K562 (cell line): ENCODE data around the gene AMH. TPM values are rescaled to one million over a fixed set of nuclear protein-coding genes. Genes with fewer than 3 reads are reported as not detected.
A peak's percentile ranks its signal among the peaks of the same experiment; 100 is the strongest.

ENCODE experiments used
- ADNP ChIP-seq: fragments of 200-800 bp; sonication (Bioruptor generic); IDR thresholded peaks from 2 replicates; pipeline ENCODE4 v1.6.1; 2016; ENCODE audit warnings: missing genetic modification characterization, missing compliant biosample characterization
- ATF2 ChIP-seq: sonication (generic); formaldehyde crosslinking; IDR thresholded peaks from 2 replicates; pipeline ENCODE4 v1.8.1; 2022; ENCODE audit warnings: missing genetic modification reagents
- CTCF ChIP-seq, 3 experiments: IDR thresholded peaks in 2 of 3; conservative IDR thresholded peaks in 1 of 3; 2 replicates each; pipeline ENCODE4 v1.5.1; 2011 to 2012; ENCODE audit warnings: low read length in 3 of 3, mild to moderate bottlenecking in 3 of 3, control low read depth in 2 of 3, improper control_type of control experiment in 1 of 3, inconsistent platforms in 1 of 3, low read depth in 1 of 3, mixed read lengths in 1 of 3, moderate library complexity in 1 of 3; ENCODE audit not compliant: insufficient read depth in 2 of 3
- CXXC5 ChIP-seq: fragments of 250-450 bp; sonication (Bioruptor Pico); IDR thresholded peaks from 2 replicates; pipeline ENCODE4 v1.8.0; 2022; ENCODE audit warnings: inconsistent platforms, mild to moderate bottlenecking, moderate library complexity
- FOXP4 ChIP-seq: sonication (generic); formaldehyde crosslinking; IDR thresholded peaks from 2 replicates; pipeline ENCODE4 v1.8.0; 2022; ENCODE audit warnings: mild to moderate bottlenecking, missing genetic modification reagents, borderline replicate concordance
- HMGXB4 ChIP-seq: sonication (generic); formaldehyde crosslinking; IDR thresholded peaks from 2 replicates; pipeline ENCODE4 v1.8.1; 2023; ENCODE audit warnings: mild to moderate bottlenecking, missing genetic modification reagents
- KLF16 ChIP-seq: IDR thresholded peaks from 2 replicates; pipeline ENCODE4 v1.6.1; 2016; ENCODE audit warnings: antibody characterized with exemption
- NR0B1 ChIP-seq: fragments of 450-650 bp; IDR thresholded peaks from one replicate; pipeline ENCODE4 v1.6.1; 2018; ENCODE audit warnings: mild to moderate bottlenecking, moderate library complexity; ENCODE audit not compliant: partially characterized antibody
- SMARCE1 ChIP-seq: fragments of 450-650 bp; IDR thresholded peaks from 2 replicates; pipeline ENCODE4 v1.7.1; 2016; ENCODE audit warnings: mild to moderate bottlenecking
- SRSF1 ChIP-seq: fragments of 200-400 bp; formaldehyde crosslinking; IDR thresholded peaks from 2 replicates; pipeline ENCODE4 v1.6.1; 2017; ENCODE audit warnings: mild to moderate bottlenecking, low read depth, low read length, moderate library complexity
- TEAD4 ChIP-seq, 2 experiments: sonication (generic) in 1 of 2; formaldehyde crosslinking in 1 of 2; IDR thresholded peaks; 2 replicates each; pipeline versions ENCODE4 v1.6.1 to v1.8.0; 2012 to 2022; ENCODE audit warnings: borderline replicate concordance in 1 of 2, inconsistent platforms in 1 of 2, low read length in 1 of 2, mild to moderate bottlenecking in 1 of 2, missing genetic modification reagents in 1 of 2
- THRAP3 ChIP-seq: fragments of 450-650 bp; IDR thresholded peaks from 2 replicates; pipeline ENCODE4 v1.6.1; 2016; ENCODE audit warnings: mild to moderate bottlenecking, inconsistent platforms, borderline replicate concordance
- YY1 ChIP-seq, 3 experiments: IDR thresholded peaks; 2 replicates each; pipeline ENCODE4 v1.6.1; 2011; ENCODE audit warnings: low read length in 2 of 3, mild to moderate bottlenecking in 2 of 3, moderate library complexity in 2 of 3, borderline replicate concordance in 1 of 3, control low read depth in 1 of 3, low read depth in 1 of 3; ENCODE audit not compliant: insufficient read depth in 3 of 3, insufficient replicate concordance in 2 of 3, control insufficient read depth in 1 of 3, insufficient read length in 1 of 3; ENCODE audit errors: extremely low read depth in 1 of 3
- ZNF584 ChIP-seq: fragments of 200-800 bp; sonication (Bioruptor generic); IDR thresholded peaks from 2 replicates; pipeline ENCODE4 v1.6.1; 2016; ENCODE audit warnings: low read depth, mild to moderate bottlenecking, missing genetic modification characterization, missing compliant biosample characterization
- ZNF707 ChIP-seq: fragments of 250-450 bp; sonication (Bioruptor Pico); conservative IDR thresholded peaks from 2 replicates; pipeline ENCODE4 v1.8.0; 2022; ENCODE audit warnings: inconsistent platforms, mild to moderate bottlenecking, moderate library complexity
- polyA plus RNA-seq, 8 experiments: library from polyadenylated mRNA; depleted of rRNA in 4 of 8; stranded (reverse) in 5 of 8; unstranded in 3 of 8; fragments of >200 nt; fragmentation: Nextera tagmentation in 2 of 8; fragmentation: Illumina TruSeq in 1 of 8; extraction: Ambion mirVana in 2 of 8; extraction: Trizol in 1 of 8; gene quantifications; 2 replicates each; pipeline versions ENCODE4 v1.2.1 to v1.2.3, GENCODE V29; 2011 to 2014; ENCODE audit warnings: inconsistent platforms in 1 of 8, missing spikeins in 1 of 8
- total RNA-seq, 7 experiments: library from RNA; depleted of rRNA in 6 of 7; stranded (reverse); fragments of >200 nt in 6 of 7; fragmentation: Illumina TruSeq in 2 of 7; extraction: Trizol in 2 of 7; gene quantifications; 2 replicates each; pipeline versions ENCODE4 v1.2.1 to v1.2.3, GENCODE V29; 2011 to 2021; ENCODE audit warnings: low replicate concordance in 1 of 7

Gene AMH
- total and polyA plus RNA-seq, 9 of the 15 experiments (the other 6 are each of a cell fraction or from before 2014, with no cell fraction given) = 0.29 to 27.4 (median 2.6) TPM; not detected in 2

- no peak for TF ChIP-seq ZNF584 (CRISPR knock-in tag)
- TF ChIP-seq ZNF707 (CRISPR knock-in tag) = no peak
- no peak for TF ChIP-seq NR0B1
- TF ChIP-seq CXXC5 (CRISPR knock-in tag) = peak; percentile 39
- TF ChIP-seq CTCF (IDR thresholded peaks at IDR 0.05 in 2 of 3, conservative IDR thresholded peaks at IDR 0.05 in 1 of 3; ENCODE audit: insufficient read depth in 2 of 3, low read depth in 1 of 3, low read length in 3 of 3) = peak; percentile 64 to 79 (median 74)
- TF ChIP-seq ADNP (tag) = no peak
- TF ChIP-seq SRSF1 = no peak
- no peak for TF ChIP-seq SMARCE1
- TF ChIP-seq FOXP4 = no peak
- no peak for TF ChIP-seq TEAD4 (IDR thresholded peaks at IDR 0.05; ENCODE audit: low read length)
- 0 out of 2 replicates have a peak, but pooled peaks have one; percentile 21 for TF ChIP-seq TEAD4 (CRISPR knock-in tag; IDR thresholded peaks at IDR 0.05; ENCODE audit: borderline replicate concordance)
- peak in 2 of 3 experiments; percentile 50 to 85 for TF ChIP-seq YY1 (IDR thresholded peaks at IDR 0.05; ENCODE audit: borderline replicate concordance in 1 of 3, control insufficient read depth in 1 of 3, extremely low read depth in 1 of 3, insufficient read depth in 3 of 3, insufficient read length in 1 of 3, insufficient replicate concordance in 2 of 3, low read depth in 1 of 3, low read length in 2 of 3)
- TF ChIP-seq HMGXB4 (CRISPR knock-in tag) = no peak
- TF ChIP-seq KLF16 = 0 out of 2 replicates have a peak, but pooled peaks have one; percentile 7
- TF ChIP-seq ATF2 (CRISPR knock-in tag) = no peak
- no peak for TF ChIP-seq THRAP3
These were observed 12.5 kb downstream of the AMH start (continued) for GRCh38 chr19:2261438-2262172.
